Ovary (tissue), 9 donors: ENCODE data around the gene CEND1. TPM values are rescaled to one million over a fixed set of nuclear protein-coding genes. Genes with fewer than 3 reads are reported as not detected.

ENCODE experiments used
- DNase-seq, 5 donors: peaks; one replicate each; pipeline ENCODE4 v3.0.0-alpha.2; 2019 to 2020
- H3K27ac ChIP-seq, 2 donors: fragments of 200-600 bp; one replicate each; pipeline versions ENCODE4 v1.5.1 to v1.8.0; 2019 to 2022
- H3K27me3 ChIP-seq: fragments of 200-600 bp; one replicate; pipeline ENCODE4 v1.8.0; 2022
- H3K36me3 ChIP-seq: fragments of 200-600 bp; sonication (generic); one replicate; pipeline ENCODE4 v1.5.1; 2019
- H3K4me1 ChIP-seq: one replicate; pipeline ENCODE4 v1.8.1; 2013; ENCODE audit warnings: mild to moderate bottlenecking, moderate library complexity; ENCODE audit not compliant: insufficient read depth
- H3K4me3 ChIP-seq: fragments of 200-600 bp; sonication (generic); one replicate; pipeline ENCODE4 v1.5.1; 2017
- H3K9me3 ChIP-seq, 2 donors: fragments of 200-600 bp in 1 of 2; sonication (generic) in 1 of 2; one replicate each; pipeline versions ENCODE4 v1.5.1 to v1.8.1; 2013 to 2019; ENCODE audit warnings: mild to moderate bottlenecking in 1 of 2, moderate library complexity in 1 of 2
- CTCF ChIP-seq, 3 donors: fragments of 450-650 bp in 2 of 3; fragments of 200-600 bp in 1 of 3; IDR thresholded peaks; one replicate each; pipeline versions ENCODE4 v1.5.1 to v1.8.0; 2016 to 2022; ENCODE audit warnings: antibody characterized with exemption in 3 of 3, mild to moderate bottlenecking in 1 of 3
- EP300 ChIP-seq: sonication (generic); formaldehyde crosslinking; IDR thresholded peaks from one replicate; pipeline ENCODE4 v1.6.1; 2017; ENCODE audit warnings: antibody characterized with exemption
- POLR2A ChIP-seq: fragments of 450-650 bp; IDR thresholded peaks from one replicate; pipeline ENCODE4 v1.6.1; 2017; ENCODE audit warnings: antibody characterized with exemption, mild to moderate bottlenecking, moderate library complexity
- WGBS, 3 donors: extraction: QIAGEN DNeasy Blood & Tissue Kit in 1 of 3; methylation state at CpG; one replicate each; pipeline versions ENCODE4 v1.1.5 to v1.1.7; 2013 to 2017; 5-methylcytosine and 5-hydroxymethylcytosine counted together
- intact Hi-C, 4 donors: fragments of 100-400 bp; cut with DNase I; formaldehyde crosslinking; loops; one replicate each; pipeline versions ENCODE4 v1.11.0 to v1.15.1; 2022 to 2023
- polyA plus RNA-seq, 2 donors: library from polyadenylated mRNA; stranded (reverse); fragments of 200-250 nt in 1 of 2; fragments of 350-450 nt in 1 of 2; fragmentation: Illumina TruSeq in 1 of 2; extraction: RNeasy Lipid Tissue Mini Kit (QIAGEN cat#74804) in 1 of 2; gene quantifications; one replicate each; pipeline ENCODE4 v1.2.3, GENCODE V29; 2013 to 2014
- total RNA-seq, 7 donors: library from RNA; depleted of rRNA in 2 of 7; stranded (reverse); fragments of >200 nt in 2 of 7; fragmentation: NEBNext Ultra II Directional in 3 of 7; extraction: Animal tissue kit (Norgen Biotek cat#: 25700) in 3 of 7; gene quantifications; one replicate each; pipeline versions ENCODE4 v1.1.0 to v1.2.4, GENCODE V29; 2016 to 2023
- donor health status: DM: no; HTN: no; CAD: no; lungs with moderate emphysema.
- donor health status: DM: no; HTN: no; CAD: no.
- donor health status: Bipolar disorder and iron deficiency.
- donor health status: DM: yes; HTN: yes; CAD: no.
- donor health status: DM: no; HTN: no; CAD: no.
- donor health status: DM: yes; HTN: yes; CAD: no.

CEND1 gene
- total and polyA plus RNA-seq, 9 donors: 0.07 to 0.15 TPM; not detected in 7

- H3K36me3 ChIP-seq: no peaks in the 10 kb centered on the region
- no peak overlapping the region for H3K4me3 ChIP-seq
- intact Hi-C loops: no loop called here
- no peak overlapping the region for H3K27ac ChIP-seq
- DNase-seq: no peak
- TF ChIP-seq POLR2A (no peak), EP300 (no peak), CTCF (IDR thresholded peaks at IDR 0.05) (no peak)
- H3K9me3 ChIP-seq: no peaks in the 10 kb centered on the region
- no peaks in the 10 kb centered on the region for H3K4me1 ChIP-seq
- WGBS, 3 donors: 85 to 90% (median 86%) methylated on average over 22 of the region's 22 CpGs
- no peaks in the 10 kb centered on the region for H3K27me3 ChIP-seq
These were observed 26.2 kb downstream of the CEND1 start for GRCh38 chr11:763549-764321.

GRCh38 chr11:763073-763463 lies 26.8 kb downstream of the CEND1 start:
- TF ChIP-seq CTCF (IDR thresholded peaks at IDR 0.05) (no peak), EP300 (no peak), POLR2A (no peak)
- H3K27ac ChIP-seq: no peak overlapping the region
- H3K4me1 ChIP-seq: no peaks in the 10 kb centered on the region
- H3K36me3 ChIP-seq: no peaks in the 10 kb centered on the region
- WGBS, 3 donors: 58 to 60% (median 58%) methylated on average over 24 of the region's 24 CpGs
- DNase-seq: no peak
- no peaks in the 10 kb centered on the region for H3K27me3 ChIP-seq
- intact Hi-C loops: no loop called here
- no peaks in the 10 kb centered on the region for H3K9me3 ChIP-seq
- H3K4me3 ChIP-seq: no peak overlapping the region

DNA sequence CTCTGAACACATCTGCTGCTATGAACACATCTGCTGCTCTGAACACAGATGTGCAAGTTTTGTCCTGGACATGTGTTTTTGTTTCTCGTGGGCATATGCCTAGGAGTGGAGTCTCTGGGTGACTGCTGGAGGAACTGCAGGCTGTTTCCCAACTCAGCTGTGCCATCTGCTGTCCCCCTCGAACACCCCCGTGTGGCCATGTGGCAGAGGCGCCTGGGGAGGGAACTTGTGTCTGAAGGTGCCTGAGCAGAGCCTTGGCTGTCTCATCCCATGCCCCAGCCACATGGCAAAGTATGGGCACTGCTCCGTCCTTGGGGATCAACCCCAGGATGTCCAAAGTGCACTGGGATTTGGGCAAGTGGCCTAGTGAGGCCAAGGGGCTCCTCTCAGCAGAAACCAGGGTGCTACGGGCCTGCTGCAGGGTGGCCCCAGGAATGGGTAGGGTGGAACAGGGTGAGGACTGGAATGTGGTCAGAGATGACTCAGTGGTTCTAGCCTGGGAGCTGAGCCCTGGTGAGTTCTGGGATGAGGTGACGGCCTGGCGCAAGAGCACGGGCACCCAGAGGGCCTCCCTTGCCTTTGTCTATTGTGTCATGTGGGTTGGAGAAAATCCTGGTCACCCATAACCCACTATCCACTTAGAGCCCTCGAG lies 27.3 kb downstream of the CEND1 start:
- WGBS, 3 donors: 60 to 65% (median 62%) methylated on average over 10 of the region's 10 CpGs
- no peaks in the 10 kb centered on the region for H3K27me3 ChIP-seq
- TF ChIP-seq CTCF (IDR thresholded peaks at IDR 0.05): no peak
- no peak for TF ChIP-seq POLR2A
- no peak for TF ChIP-seq EP300
- no peaks in the 10 kb centered on the region for H3K9me3 ChIP-seq
- H3K4me3 ChIP-seq: no peak overlapping the region
- intact Hi-C loops: no loop called here
- H3K36me3 ChIP-seq: no peaks in the 10 kb centered on the region
- no peak overlapping the region for H3K27ac ChIP-seq
- peak in 1 of 5 donors; percentile 26 for DNase-seq
- no peaks in the 10 kb centered on the region for H3K4me1 ChIP-seq

DNA sequence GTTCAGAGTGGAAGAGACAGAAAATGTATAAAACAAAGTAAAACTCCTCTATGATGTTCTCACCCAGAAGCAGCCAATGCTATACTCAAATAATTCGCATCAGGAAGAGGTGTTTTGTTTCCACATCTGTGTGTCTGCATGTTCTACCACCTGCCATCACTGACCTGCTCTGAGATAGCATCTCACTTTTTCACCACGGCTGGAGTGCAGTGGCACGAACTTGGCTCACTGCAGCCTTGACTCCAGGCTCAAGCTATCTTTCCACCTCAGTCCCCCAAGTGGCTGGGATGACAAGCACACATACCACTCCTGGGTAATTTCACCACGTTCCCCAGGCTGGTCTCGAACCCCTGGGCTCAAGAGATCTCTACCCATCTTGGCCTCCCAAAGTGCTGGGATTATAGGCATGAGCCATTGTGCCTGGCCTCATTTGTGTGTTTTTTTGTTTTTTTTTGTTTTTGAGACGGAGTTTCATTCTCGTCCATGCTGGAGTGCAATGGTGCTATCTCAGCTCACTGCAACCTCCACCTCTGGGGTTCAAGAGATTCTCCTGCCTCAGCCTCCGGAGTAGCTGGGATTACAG lies 28.3 kb downstream of the CEND1 start:
- intact Hi-C loops: no loop called here
- 81 to 85% (median 84%) methylated on average over 8 of the region's 8 CpGs for WGBS, 3 donors
- no peak overlapping the region for H3K4me3 ChIP-seq
- H3K9me3 ChIP-seq: no peaks in the 10 kb centered on the region
- H3K4me1 ChIP-seq: no peaks in the 10 kb centered on the region
- TF ChIP-seq EP300 (no peak), POLR2A (no peak), CTCF (IDR thresholded peaks at IDR 0.05) (no peak)
- H3K27ac ChIP-seq: no peak overlapping the region
- no peaks in the 10 kb centered on the region for H3K36me3 ChIP-seq
- H3K27me3 ChIP-seq: no peaks in the 10 kb centered on the region
- DNase-seq: no peak
